PC-3 (cell line): Measurements from ENCODE around the gene RAB3C.

Experiments used
- EZH2 ChIP-seq: fragments of 300-600 bp; sonication (generic); IDR thresholded peaks from one replicate; pipeline ENCODE4 v1.6.1; 2017; ENCODE audit warnings: antibody characterized with exemption, mild to moderate bottlenecking, low read length; ENCODE audit not compliant: unreplicated experiment
- TF ChIP-seq, protein P1 (sequence below): fragments of 300-600 bp; sonication (generic); conservative IDR thresholded peaks from 2 replicates; pipeline ENCODE4 v1.5.1; 2017; ENCODE audit warnings: antibody characterized with exemption, low read depth, mild to moderate bottlenecking, low read length

DNA sequence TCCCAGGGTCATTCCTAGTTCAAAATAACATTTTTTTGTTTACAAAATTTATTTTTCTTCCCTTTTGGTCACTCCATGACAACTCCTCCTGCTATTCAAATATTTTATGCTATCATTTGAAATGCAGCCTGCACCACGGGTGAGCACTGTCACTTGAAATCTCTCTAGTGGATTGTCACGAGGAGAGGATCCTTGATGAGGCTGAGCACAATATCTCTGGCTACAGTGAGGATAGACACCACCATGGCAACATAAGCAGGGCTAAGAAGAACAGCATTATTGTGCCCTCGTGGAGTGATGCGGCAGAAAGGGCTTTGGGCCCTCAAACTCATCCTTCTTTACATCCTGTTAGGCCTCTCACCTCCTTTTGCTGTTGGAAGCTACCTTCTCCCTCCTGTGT is 321.9 kb downstream of the RAB3C start:
- TF ChIP-seq, protein P1, sequence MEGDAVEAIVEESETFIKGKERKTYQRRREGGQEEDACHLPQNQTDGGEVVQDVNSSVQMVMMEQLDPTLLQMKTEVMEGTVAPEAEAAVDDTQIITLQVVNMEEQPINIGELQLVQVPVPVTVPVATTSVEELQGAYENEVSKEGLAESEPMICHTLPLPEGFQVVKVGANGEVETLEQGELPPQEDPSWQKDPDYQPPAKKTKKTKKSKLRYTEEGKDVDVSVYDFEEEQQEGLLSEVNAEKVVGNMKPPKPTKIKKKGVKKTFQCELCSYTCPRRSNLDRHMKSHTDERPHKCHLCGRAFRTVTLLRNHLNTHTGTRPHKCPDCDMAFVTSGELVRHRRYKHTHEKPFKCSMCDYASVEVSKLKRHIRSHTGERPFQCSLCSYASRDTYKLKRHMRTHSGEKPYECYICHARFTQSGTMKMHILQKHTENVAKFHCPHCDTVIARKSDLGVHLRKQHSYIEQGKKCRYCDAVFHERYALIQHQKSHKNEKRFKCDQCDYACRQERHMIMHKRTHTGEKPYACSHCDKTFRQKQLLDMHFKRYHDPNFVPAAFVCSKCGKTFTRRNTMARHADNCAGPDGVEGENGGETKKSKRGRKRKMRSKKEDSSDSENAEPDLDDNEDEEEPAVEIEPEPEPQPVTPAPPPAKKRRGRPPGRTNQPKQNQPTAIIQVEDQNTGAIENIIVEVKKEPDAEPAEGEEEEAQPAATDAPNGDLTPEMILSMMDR, result no peak
- TF ChIP-seq EZH2, result no peak
